ENCODE data around the gene TSACC. TPM values are rescaled to one million over a fixed set of nuclear protein-coding genes. Genes with fewer than 3 reads are reported as not detected.
A peak's percentile ranks its signal among the peaks of the same experiment; 100 is the strongest.

The TSACC gene
- polyA plus RNA-seq, 1 donor, result 1.2 TPM

DNA sequence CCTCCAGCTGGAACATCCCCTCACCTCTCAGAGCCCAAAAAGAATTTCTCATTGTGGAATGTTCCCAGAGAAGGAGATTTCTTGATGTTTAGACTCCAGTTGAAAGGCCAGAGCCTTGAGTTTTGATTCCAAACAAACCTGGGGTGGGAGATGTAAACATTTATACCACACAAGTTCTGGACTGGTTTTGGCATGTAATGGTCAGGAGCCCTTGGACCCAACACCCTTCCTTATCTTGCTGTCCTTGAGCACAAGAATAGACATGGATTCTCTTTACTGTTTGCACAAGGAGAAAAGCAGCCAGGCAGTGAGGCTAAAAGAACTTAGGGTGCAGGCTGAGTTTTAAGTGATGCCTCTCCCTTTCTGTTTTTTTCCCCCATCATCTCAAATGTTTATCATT, 35.2 kb downstream of the TSACC start:
- DNase-seq, result no peak

DNA sequence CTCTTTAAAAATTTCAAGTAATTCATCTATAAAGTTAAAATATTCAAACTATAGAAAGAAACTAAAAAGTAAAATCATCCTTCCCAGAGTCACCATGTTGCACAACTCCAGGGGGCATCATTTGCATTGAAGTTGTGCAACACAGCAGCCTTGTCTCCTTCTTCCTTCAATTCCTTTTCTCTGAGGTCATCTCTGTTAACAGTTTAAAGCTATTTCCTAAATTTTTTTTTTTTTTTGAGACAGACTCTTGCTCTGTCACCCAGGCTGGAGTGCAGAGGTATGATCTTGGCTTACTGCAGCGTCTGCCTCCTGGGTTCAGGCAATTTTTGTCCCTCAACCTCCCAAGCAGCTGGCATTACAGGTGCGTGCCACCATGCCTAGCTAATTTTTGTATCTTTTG, 37.8 kb downstream of the TSACC start:
- no peak for DNase-seq

DNA sequence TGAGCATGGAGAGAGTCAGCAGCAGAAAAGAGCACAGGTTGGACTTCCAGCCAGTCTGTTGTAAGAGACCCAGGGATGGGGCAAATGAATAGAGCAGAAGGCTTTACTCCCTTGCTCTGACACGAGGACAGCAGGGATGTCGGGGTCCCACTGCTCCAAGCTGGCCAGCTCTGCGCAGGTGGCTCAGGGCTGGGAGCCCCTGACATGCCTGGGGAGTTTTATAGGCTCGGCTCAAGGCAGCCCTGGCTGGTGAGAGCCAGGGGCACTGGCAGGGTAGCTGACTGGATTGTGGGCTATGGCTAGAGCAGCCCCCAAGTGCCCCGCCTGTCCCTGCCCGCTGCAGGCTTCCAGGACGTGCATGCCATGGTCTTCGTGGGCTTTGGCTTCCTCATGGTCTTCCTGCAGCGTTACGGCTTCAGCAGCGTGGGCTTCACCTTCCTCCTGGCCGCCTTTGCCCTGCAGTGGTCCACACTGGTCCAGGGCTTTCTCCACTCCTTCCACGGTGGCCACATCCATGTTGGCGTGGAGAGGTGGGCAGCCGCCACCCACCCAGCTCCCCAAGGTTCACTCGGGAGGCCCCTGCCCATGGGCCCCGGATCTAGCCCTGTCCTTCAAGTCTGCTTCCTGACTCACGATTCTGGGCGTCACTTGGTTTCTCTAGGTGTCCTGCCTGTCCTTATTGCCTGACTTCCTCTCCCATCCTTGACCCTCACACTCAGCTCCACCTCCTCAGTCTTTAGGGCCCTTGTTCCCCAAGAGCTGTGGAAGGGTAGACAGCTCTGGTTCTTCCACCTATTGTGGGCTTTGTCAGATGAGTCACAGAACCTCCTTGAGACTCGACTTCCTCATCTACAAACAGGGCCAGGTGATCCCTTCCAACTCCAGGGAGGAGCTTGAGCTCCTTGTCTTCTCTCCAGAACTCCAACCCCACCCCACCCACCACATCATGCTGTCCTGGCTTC, 38.9 kb downstream of the TSACC start:
- no peak for DNase-seq

DNA sequence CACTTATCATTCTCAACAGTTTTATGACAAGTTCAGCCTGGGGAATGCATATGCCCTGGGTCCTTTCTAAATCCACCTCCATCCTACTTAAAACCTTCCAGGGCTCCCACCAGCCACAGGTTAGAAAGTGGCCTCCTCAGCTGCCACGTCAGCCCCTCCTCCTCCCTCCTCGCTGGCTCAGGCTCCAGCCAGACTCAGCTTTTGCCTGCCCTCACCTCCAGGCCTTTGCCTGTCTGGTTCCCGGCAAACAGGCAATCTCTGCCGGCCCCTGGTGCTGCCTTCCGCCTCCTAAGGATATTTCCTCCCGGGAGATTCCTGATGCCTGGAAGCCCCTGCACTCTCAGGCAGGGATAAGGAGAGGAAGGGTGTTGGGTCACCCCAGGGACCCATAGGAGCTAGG, 40.2 kb downstream of the TSACC start:
- DNase-seq, result no peak

DNA sequence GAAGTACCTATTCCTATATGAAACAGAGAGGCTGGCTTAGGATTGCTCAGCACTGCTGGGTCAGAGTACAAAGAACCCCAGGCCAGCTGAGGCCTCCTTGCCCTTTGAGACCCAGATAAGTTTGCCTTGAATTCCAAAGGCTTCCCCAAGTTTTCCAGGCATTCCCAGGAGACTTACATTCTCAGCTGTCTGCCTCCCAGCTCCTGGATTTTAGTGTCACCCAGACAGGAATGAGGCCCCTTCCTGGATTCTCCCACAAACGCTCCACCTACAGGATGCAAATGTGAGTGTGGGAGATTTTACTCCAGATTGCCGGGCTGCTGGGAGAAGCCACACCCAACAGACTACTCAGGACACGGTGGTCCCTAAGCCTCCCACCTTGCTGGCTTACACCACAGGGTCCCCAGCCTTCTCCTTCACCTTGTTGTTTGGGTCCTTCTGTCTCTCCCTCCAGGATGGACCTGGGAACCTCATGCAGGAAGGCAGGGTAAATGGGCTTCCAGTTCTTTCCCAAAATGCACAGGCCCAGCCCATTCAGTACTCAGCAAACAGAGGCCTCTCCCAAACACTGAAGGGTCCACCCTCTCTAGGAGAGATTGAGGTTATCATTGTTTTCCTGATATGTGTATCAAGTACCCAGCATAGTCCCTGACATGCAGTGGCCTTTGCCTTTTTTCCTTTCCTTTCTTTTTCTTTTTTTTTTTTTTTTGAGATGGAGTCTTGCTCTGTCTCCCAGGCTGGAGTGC, 41.3 kb downstream of the TSACC start:
- no peak for DNase-seq

GRCh38 chr1:156382561-156382960, 44.2 kb downstream of the TSACC start:
- no peak for DNase-seq

GRCh38 chr1:156383023-156383422, 44.7 kb downstream of the TSACC start:
- DNase-seq, result peak; percentile 39

DNA sequence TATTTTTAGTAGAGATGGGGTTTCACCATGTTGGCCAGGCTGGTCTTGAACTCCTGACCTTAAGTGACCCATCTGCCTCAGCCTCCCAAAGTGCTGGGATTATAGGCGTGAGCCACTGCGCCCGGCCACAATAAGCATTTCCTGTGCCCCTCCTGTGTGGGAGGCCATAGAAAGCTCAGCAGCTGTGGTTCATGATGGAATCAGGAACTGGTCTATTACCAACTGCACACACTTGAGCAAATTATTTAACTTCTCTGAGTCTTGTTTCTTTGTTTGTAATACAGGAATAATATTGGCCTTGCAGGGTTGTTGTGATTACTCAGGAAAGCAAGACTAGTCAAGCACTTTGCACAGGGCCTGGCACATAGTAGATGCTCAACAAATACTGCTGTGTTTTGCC, 45.7 kb downstream of the TSACC start:
- no peak for DNase-seq

GRCh38 chr1:156384658-156385057, 46.3 kb downstream of the TSACC start:
- no peak for DNase-seq

GRCh38 chr1:156385534-156386031, 47.3 kb downstream of the TSACC start:
- peak; percentile 61 for DNase-seq

GRCh38 chr1:156386134-156386901, 48.0 kb downstream of the TSACC start:
- DNase-seq, result no peak

- no peak for DNase-seq
Observed at GRCh38 chr1:156386949-156387869, 48.9 kb downstream of the TSACC start.

DNA sequence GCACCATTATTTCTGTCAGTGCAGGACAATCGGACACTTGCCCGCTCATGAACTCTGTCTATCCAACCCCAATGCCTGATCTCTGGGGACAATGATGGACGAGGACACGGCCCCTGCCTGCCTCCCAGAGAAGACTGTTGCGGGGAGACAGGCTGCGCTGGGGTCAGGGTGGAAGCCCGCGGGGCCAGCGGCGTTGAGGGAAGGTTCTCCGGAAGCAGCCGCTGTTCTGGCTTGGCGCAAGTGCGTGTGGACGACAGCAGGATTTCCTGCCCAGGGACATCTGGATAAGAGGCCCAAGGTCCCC, 49.5 kb downstream of the TSACC start:
- DNase-seq, result no peak

DNA sequence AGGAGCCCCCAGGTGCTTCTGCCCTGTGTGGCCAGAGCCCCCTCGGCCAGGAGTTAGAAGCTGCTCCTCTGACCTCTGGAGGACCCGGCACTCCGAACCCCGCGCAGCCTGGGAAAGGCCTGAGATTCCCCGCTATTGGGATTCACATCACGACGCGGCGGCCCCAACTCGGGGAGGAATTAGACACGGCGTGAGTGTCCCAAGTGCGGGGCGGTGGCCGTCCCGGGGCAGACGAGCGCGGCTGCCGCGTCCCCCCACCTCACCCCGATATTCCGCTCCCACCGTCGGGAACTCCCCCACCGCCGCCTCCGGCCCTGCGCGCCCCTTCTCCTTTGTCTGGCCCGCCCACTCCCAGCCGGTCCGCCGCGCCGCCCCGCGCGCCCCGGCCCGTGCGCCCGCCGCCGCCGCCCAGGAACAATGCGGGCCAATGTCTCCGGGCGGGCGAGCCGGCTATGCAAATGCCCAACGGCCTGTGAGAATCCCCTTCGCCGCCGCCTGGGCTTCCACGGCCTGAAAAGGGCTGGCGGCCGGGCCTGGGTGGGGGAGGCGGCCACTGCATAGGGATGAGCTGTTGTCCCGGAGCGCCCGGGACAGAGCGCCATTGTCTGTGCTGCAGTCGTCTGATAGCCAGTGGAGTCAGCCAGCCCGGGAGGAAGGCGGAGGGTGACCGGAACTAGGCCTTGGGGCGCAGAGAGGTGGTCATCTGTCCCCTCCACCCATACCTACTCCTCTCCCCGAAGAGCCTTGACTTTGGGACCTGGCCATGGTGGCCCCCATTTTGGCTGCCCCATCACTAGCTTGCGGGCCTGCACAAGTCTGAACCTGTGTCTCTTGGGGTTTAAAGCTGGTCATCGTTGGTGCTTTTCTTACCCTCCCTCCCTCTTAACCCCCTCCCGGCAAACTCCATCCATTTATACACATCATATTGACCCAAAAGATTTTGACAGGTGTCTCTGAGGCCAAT, 50.1 kb downstream of the TSACC start:
- no peak for DNase-seq

- DNase-seq, result no peak
Observed at GRCh38 chr1:156389311-156389710, 51.0 kb downstream of the TSACC start.

DNA sequence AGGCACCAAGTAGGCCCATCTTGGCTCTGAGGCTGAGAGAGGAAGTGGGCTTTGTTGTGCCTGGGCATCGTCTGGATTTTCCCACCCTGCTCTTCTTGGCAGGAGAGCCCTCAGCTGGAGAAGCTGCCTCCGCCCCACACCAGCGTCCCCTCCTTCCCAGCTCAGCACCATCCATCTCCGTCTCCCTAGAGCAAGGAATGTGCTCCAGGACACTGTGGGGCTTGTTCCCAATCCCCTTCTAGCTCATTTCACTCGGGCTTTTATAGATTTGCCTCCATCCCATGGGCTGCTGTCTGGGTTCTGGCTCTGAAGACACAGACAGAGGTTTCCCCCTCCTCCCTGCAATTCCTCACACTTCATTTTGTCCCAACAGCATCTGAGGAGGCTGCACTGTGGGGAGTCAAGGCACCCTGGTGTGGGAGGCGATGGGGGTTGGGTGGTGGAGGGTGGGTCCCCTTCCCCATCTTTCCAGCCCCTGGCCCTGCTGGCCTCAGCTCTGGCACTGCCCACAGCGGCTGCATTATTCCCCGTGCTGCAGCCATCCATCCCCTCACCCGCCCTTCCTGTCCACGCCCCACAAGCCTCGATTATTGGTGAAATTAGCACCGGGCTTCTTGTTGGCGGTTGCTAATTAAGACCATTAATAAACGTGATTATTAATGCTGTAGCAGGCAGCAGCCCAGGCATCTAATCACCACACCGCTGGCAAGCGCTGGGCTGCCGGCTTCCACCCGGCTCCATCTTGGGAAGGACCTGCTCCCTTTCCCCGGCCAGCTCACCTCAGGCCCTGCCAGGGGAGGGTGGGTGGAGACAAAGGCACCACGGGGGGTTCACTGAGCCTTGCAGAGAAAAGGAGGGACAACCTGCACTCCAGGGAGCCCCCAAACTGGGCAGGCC, 52.4 kb downstream of the TSACC start:
- no peak for DNase-seq

DNA sequence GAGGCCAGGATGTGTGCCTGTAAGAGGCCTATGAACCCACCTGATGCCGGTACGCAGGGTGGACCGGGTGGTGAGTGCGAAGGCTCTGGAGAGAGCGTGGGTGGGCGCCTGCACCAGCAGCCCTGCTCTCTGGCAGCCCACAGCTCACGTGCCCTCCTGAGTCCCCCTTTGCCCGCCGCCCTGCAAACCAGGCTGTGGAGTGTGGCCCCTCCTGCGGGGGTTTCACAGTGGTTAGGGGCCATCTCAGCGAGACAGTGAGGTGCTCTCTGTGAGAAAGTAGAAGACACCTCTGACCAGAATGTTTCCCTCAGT, 53.0 kb downstream of the TSACC start:
- no peak for DNase-seq

DNA sequence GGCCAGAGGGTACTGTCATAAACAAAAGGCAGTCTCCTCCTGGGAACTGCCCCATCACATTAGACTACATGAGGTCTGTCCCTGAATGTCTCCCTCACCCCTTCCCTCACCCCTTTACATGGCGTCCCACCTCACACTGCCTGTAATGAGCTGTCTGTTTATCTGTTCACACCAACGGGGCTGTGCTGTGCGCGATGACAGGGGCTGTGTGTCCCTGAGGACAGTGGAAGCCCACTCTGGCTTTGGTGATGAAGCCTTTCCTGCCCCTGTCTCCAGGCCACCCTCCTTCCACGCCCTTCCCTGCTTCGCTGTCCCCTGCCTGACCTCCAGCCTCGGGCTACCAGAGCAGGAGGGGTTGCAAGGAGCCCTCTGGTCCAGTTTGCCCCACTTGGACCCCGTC, 53.4 kb downstream of the TSACC start:
- no peak for DNase-seq

DNA sequence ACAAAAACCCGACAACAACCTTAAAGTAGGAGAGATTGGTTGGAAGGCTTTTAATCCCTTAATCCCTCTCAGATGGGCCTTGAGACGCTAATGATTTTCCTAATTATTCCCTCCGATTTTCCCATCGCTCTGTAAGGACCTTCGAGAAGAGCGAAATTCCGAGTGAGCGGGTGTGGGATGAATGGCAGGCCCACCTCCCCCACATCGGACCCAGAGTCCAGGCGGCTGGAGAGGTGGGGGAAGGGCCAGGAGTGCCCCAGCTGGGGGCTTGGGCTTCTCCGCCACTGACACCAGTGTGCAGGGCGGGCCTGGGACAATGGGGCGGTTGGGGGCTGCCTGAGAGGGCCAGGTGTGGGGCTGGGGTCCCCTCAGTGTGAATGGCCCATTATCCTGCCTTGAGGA, 54.1 kb downstream of the TSACC start:
- DNase-seq, result no peak

All from left kidney (tissue), 2 donors.